Fibroblast of skin of right biceps (primary cell): Measurements from ENCODE around the gene UBP1.
"Not testable (repeated sequence)": the region's sequence is repeated elsewhere in the genome, so short reads cannot be mapped to it uniquely, and the experiment has no call there.

ENCODE experiments used
- DNase-seq: peaks from one replicate; pipeline ENCODE4 v3.0.0-alpha.2; 2013

Gene UBP1, protein sequence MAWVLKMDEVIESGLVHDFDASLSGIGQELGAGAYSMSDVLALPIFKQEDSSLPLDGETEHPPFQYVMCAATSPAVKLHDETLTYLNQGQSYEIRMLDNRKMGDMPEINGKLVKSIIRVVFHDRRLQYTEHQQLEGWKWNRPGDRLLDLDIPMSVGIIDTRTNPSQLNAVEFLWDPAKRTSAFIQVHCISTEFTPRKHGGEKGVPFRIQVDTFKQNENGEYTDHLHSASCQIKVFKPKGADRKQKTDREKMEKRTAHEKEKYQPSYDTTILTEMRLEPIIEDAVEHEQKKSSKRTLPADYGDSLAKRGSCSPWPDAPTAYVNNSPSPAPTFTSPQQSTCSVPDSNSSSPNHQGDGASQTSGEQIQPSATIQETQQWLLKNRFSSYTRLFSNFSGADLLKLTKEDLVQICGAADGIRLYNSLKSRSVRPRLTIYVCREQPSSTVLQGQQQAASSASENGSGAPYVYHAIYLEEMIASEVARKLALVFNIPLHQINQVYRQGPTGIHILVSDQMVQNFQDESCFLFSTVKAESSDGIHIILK

DNA sequence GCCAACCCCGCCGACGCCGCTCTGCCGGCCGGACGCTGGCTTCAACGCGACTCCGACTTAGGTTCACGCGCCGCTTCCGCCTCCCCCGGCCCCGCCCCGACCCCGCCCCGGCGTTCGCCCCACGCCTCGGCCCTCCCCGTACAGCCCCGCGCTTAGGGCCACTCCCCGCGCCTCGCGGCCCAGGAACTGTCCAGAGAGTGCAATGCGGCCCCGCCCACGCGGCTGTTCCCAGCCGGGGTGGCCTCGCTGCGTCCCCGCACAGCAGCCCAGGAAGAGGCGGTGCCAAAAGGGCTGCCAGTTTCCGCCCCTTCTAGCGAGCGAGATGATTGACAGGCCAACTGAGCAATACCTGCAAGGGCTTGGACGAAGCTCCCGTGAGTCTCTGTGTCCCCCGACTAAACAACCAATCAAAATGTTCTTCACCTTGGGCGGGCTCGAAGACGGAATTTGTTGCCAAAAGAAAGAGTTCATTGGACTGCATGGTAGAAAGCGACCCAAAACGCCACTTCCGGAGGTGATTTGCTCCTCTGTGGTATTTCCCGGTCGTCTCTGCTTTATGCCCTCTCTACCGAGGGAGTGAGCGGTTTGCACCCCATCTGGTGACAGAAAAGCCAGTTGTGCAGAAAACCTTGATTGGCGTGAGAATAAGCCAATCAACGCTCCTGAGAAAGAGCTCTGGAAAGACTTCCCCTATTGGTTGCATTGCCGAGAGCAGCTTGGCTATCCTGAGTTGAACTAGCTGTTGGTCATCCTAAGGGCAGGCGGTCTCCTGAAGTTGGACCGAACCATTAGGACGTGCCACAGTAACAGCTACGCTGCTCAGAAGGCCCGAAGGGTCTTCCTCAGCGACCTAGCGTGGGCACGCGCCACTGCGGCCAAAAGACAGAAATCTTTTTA, at the start of gene UBP1:
Gene UBP1, minus strand, starts transcription at position 78 of the 897 bp plus-strand sequence. CDS start 557 bp downstream, outside the sequence.
- peak; percentile 100 for DNase-seq

DNA sequence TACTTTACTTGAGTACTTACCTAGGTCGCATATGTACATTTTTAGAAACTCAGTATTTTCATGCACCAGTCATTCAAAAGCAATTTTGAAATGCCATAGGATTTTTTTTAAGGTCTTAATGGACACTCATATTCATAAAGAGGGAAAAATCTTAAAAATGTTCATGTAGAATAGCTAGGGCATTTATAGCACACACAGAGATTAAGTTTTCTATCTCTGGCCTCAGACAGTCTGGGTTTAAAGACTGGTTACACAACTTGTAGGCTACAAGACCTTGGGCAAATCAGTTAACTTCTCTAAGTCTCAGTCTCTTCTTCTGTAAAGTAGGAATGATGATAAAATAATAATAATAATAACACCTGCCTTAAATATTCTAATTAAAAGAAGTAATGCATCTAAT, 48.5 kb upstream of the UBP1 start:
- no peak for DNase-seq

DNA sequence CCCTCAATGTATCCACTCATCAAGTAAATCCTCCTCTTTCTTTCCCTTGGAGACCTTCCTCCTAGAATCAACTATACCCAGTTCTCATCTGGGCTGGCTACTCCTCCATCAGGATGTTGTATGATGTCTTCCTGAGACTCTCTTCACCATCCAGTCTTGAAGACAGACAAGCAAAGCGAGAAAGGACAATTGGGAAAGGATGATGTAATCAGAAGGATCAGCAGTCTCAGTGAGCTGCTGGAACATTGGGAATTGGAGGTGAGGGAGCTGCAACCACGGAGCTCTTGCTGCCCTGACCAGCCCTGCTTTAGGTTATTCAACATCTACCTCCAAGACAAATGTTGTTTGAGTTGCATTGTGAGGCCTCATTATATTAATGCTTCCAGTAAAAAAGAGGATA, 48.0 kb upstream of the UBP1 start:
- no peak for DNase-seq

DNA sequence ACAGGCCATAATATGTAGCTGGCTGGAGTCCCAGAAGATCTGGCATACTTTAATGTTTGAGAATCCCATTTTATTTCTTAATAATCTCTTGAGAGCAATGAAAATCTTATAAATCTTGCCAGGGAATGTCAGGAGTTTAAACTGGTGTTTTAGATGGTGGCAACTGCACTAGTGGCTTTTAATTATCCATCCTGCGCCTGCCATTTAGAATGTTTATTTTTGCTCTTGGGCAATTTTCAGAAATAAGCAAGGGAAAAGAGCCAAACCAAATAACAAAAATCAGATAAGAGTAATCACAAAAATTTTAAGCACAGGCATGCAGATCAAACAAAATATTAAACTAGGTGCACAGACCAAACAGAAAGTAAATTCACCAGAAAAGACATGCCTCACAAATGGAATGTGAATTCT, 41.9 kb upstream of the UBP1 start:
- peak; percentile 40 for DNase-seq

DNA sequence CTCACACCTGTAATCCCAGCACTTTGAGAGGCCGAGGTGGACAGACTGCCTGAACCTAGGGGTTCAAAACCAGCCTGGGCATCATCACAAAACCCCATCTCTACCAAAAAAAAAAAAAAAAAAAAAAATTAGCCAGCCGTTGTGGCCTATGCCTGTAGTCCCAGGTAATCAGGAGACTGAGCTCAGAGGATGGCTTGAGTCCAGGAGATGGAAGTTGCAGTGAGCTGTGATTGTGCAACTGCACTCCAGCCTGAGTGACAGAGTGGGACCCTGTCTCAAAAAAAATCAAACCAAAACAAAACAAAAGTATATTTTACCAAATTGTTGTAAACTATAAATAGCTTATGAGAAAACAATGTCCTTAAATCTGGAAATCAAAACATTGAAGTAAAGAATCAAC, 34.7 kb upstream of the UBP1 start:
- no peak for DNase-seq

DNA sequence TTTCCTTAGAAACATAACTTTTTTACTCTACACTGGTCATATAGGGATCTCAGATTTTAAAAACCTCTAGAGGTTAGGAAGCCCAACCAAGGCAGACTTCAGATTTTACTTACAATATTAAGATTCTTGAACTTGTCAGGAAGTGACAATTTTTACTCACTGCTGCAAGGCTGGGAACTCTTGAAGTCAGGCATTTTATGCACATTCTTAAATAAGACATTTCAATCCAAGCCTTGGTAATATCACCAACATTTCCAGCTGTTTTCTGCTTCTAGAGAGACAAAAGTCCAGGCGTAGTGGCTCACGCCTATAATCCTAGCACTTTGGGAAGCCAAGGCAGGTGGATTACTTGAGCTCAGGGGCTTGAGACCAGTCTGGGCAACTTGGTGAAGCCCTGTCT, 33.6 kb upstream of the UBP1 start:
- DNase-seq: no peak

DNA sequence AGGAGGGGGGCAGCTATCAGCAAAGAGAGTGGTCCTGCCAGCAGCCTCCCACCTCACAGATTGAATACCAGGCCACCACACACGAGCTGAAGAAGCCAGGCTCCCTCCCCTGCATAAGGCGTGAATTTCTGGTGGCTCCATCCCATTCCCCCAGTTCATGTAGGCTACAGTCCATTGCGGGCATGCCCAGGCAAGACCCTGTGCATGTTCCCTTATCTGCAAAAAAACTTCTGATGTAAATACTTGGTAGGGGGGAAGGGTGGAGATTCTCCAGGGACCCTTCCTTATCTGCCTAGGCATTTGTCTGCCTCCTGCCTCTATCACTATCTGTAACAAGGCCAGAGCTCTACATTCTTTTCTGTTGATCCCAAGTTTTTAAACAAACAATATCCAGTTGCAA, 27.6 kb upstream of the UBP1 start:
- DNase-seq: peak; percentile 6

DNA sequence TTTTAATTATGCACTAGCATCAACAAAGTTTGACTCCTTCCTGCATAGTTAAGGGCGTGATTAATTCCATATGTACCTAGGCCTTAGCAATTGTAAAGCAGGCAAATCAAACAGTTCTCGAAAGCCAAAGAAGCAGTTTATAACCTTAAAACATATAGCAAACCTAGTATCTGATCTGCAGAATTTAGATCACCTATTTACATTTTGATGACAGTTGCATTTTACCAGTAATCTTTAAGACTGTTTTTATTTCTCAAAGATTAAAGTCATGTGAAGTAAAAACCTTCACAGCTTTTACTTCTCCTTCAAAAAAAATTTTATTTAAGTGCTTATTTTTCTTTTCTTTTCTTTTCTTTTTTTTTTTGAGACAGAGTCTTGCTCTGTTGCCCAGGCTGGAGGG, 20.9 kb upstream of the UBP1 start:
- no peak for DNase-seq

DNA sequence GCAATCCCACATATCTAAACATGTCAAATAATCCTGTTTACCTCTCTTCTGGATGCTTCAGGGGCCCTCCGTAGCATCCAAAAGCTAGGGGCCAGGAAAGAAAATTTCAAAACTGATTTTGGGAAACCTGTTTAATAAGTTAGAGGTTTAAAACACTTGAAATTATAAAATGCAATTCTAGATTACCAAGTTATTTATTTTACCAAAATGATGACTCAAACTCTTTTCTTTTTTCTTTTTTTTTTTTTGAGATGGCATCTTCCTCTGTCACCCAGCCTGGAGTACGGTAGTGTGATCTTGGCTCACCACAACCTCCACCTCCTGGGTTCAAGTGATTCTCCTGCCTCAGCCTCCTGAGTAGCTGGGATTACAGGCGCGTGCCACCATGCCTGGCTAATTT, 19.4 kb upstream of the UBP1 start:
- not testable (repeated sequence) for DNase-seq

DNA sequence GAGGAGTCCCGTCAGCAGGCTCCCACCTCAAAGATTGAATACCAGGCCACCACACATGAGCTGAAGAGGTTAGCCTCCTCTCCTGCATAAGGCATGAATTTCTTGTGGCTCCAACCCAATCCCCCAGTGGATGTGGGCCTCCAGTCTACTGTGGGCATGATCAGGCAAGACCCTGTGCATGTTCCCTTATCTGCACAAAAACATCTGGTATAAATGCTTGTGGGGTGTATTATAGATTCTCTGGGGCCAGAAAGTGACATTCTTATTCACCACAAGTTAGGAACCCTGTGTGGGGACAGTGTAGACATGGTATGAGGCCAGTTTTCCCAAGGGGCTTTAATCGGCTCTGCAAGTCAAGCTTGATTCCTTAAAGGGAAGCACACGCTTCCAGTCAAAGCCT, 18.2 kb upstream of the UBP1 start:
- DNase-seq: no peak

DNA sequence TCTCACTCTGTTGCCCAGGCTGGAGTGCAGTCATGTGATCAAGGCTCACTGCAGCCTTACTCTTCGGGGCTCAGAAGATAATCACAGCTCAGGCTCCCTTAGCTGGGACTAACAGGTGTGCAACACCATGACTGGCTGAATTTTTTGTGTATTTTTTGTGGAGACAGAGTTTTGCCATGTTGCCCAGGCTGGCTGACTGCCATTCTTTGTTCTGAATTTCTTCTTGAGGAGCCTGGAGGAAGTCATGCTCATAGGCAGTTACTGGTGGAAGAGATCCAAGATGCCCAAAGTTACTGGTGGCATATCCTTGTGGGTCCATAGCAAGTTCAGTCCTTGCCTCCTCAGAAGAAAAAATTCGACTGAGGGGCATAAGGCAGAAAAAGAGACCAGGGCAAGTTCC, 16.6 kb upstream of the UBP1 start:
- no peak for DNase-seq

DNA sequence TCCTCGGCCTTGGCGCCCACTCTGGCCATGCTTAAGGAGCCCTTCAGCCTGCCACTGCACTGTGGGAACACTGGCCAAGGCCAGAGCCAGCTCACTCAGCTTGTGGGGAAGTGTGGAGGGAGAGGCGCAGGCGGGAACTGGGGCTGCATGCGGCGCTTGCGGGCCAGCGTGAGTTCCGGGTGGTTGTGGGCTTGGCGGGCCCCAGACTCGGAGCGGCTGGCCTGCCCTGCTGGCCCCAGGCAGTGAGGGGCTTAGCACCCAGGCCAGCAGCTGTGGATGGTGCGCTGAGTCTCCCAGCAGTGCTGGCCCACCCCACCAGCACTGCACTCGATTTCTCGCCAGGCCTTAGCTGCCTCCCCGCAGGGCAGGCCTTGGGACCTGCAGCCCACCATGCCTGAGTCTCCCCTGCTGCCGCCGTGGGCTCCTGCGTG, 13.1 kb upstream of the UBP1 start:
- DNase-seq: no peak

DNA sequence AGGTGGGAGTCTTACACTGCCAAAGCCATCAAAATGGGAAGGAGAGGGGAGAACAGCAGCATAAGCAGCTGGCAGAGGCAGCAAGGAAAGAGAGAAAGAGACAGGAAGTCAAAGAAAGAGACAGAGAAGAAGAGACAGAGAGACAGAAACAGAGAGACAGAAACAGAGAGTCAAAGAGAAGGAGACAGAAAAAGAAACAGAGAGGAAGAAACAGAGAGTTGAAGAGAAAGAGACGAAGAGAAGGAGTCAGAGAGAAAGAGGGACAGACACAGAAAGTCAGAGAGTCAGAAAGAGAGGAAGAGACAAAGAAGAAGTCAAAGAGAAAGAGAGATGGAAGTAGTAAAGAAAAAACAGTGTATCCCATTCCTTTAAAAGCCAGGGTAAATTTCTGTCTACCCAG, 11.8 kb upstream of the UBP1 start:
- not testable (repeated sequence) for DNase-seq

DNA sequence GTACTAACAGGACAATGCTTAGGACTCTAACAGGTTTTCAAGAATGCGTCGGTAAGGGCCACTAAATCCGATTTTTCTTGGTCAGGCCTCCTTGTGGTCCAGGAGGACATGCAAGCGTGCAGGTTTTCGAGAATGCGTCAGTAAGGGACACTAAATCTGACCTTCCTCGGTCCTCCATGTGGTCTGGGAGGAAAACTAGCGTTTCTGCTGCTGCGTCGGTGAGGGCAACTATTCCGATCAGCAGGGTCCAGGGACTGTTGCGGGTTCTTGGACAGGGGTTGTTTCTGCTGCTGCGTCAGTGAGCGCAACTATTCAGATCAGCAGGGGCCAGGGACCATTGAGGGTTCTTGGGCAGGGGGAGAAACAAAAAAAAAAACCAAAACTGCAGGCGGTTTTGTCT, 7.8 kb upstream of the UBP1 start:
- no peak for DNase-seq

DNA sequence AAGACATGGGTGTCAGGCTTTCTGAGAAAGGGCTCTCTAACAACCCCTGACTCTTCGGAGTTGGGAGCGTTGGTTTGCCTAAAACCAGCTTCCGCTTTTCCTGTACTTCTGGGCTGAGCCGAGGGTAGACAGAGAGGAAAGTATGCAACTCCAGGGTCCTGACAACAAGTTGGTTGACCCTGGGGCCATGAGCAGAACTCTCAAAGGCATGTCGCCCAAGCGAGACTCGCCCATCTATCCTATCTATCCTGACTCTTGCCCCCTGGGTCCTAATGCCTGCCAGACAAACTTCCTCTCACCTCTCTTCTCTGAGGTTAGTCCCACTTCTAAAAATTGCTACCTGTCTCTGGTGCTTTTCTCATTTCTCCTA, 7.0 kb upstream of the UBP1 start:
- DNase-seq: not testable (repeated sequence)

DNA sequence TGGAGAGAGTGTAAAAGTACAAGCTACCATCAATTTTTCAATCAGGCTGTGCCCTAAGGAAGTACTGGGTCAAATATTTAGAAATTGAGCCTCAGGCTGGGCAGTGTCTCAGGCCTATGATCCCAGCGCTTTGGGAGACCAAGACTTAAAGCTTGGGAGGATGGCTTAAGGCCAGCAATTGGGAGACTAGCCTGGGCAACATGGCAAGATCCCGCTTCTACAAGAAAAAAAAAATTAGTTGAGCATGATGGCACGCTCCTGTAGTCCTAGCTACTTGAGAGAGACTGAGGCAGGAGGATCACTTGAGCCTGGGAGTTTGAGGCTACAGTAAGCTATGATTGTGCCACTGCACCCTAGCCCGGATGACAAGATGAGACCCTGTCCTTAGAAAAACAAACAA, 2.0 kb upstream of the UBP1 start:
- DNase-seq: no peak

DNA sequence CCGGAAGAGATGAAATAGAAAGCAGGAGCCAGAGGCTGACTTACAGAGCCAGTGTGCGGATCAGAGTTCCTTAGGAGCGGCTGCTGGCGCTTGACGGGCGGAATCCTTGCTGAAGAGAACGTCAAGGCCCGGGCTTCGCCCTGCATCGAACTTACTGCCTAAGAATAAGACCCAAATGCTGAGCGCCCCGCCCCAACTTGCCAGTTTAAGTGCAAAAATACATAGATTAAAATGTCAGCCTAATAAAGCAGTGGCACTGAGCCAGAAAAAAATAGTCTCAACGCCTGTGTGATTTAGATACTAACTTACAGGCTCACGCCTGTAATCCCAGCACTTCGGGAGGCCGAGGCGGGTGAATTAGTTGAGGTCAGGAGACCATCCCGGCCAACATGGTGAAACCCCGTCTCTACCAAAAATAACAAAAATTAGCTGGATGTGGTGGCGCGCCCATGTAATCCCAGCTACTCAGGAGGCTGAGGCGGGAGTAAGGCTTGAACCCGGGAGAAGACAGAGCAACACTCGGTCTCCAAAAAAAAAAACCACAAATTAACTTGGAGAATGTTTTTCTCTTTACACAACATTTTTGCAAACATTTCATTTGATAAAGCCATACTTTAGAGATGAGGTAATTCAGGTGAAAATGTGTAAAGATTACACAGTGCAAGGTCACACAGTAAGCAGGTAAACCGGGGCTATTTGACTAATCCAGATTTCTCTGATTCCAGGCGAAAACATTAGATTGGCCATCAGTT, 1.2 kb upstream of the UBP1 start:
- DNase-seq: no peak

DNA sequence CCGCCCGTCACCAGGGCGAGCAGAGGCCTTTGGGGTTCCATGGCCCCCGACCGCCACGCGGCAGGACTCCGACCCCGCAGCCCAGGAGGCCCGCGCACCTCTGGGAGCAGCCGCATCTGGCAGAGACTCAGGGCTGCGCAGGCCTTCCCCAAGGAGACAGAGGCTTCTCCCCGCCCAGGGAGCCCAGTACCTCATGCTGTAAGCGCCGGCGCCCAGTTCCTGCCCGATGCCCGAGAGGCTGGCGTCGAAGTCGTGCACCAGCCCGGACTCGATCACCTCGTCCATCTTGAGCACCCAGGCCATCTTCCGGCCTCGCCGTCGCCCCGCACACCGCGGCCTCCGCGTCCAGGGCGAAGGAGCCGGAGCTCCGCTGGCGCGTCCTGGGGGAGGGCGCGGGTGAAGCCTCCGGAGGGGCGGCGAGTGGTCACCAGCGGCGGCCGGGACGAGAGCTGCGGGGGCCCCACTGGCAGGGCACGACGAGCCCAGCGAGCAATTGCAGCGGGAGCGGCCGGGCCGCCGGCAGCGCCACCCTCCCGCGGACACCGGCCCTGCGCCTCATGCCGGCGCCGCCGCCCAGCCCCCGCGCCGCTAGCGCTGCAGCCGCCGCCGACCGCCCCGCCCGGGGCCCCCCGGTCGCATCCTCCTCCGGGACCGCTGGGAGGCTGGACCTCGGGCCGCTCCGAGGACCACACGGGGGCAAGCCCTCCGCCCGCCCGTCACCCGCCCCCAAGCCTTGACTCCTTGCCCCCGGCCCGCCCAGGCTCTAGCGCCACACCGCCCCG, 468 bp downstream of the UBP1 start:
- DNase-seq: peak; percentile 29

DNA sequence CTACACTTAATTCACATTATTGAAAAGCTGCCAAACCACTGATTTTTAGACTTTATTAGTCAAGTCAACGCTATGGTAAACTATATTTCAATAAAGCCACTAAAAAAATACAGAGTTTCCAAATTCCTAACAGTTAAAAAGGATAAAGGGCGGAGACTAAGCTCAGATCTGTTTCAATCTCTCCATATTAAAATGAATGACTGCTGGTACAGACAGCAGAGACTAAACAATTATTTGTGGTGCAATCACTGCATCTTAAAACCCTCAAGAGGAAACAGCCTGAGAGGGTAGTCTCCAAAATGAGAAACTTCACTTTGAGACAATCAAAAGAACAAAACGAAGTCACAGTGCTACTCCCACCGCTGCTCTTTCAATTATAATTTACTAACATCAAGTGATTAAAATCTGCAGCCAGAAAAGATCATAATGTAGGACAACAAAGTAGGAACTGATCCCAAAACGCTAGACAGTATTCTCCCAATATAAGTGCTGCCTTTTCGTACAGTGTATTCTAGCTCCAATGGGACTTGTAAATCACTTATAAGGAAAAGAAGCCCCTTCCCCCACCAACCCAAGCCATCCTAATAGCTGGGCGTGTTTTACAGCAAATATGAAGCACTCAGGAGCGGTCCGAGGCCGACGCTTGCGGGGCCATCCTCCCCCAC, 1.2 kb downstream of the UBP1 start:
- DNase-seq: peak; percentile 51

DNA sequence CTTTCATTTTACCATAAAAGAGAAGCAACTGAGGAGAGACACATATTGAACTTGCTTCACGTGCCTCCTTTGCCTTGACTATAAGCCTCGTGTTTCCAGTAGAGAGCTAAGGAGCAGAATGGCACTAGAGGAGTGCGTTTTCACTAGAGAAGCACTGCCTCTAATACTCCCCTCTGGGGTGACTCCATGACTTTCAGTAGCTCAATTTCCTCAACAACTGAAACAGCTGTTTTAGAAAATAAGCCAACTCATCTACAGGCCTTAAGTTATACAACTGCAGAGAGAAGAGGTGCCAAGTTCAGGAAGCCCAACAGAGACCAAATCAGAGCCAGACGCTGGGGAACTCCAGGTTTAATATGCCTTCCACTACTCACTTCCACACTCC, 1.9 kb downstream of the UBP1 start:
- DNase-seq: peak; percentile 46

DNA sequence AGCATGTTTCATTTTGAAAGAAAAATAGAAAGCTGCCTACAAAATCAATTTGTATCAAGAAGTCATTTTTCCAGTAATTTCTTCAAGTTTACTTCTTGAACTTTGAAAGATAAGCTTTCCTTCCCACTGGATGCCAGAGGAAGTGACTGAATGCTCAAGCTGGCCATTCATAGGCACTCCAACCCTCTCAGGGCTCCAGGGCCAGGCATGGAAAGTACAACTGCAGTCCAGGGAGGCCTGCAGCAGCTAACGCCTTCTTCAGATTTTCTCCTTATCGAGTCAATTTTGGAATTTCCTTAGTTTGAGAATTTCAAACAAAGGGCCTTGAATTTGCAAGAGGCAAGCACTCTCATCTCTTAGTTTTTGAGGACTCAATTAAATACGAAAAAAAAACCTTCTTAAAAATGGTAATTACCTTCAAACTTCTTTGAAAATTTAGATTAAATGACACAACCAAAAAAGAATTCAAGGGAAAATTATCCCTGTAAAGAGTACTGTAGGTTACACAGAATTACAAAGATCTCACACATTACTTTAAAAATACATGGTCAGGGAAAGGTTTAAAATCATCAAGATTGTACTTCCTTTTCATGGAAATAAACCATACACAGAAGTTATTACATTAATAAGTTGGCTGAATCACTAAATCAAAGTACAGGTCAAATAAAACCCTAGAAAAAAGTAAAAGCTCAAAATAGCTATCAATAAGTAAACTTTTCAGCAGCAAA, 2.5 kb downstream of the UBP1 start:
- DNase-seq: peak; percentile 40
